ENCODE data around the gene HIVEP3. TPM values are rescaled to one million over a fixed set of nuclear protein-coding genes. Genes with fewer than 3 reads are reported as not detected.

HIVEP3 gene
- total and polyA plus RNA-seq, 8 donors: 1.8 to 65.3 (median 3.8) TPM

DNA sequence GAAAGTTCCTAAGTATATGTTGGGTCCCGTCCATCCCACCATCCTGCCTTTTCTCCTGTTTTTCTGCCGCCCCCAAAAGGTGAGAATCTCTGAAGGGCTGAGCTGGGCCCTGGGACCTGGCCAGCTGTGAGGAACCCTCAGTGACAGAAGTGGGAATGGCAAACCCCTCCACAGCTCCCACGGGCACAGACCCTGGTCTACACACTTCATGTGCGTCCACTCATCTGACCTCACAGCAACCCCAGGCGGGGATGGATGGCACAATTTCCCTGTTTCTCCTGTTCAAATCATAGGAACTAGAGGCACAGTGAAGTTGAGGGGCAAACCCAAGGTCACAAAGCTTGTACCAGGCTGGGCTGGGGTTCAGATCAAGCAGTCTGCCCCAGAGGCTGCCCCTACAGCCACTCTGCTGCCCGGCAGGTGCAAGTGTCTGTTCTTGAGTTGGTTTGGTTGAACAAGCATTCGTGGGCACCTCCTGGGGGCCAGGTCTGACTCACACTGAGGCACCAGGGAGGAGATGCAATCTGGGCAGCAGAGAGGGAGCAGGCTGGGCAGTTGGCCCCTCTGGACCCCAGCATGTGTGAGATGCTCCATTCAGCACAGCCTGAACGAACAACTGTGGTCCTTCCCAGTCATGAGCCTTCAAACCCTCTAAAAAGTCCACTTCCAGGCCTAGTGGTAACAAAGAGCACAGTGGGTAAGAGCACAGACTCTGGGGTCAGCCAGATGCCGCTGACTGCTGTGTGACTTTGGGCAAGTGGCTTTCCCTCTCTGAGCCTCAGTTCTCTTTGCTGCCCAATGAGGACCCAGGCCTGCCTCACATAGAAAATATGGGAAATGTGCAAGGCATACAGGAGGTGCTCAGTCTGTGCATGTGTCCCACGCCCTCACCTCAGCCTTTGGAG lies 438.3 kb downstream of the HIVEP3 start:
- DNase-seq: no peak
- Histone ChIP-seq H3K4me1 (peaks cover 40 to 71% (median 59%) of the 10 kb centered on the region in 4 donors), H3K4me3 (no peak overlapping the region), H3K27me3 (no peaks in the 10 kb centered on the region), H3K36me3 (no peaks in the 10 kb centered on the region), H3K9me3 (no peaks in the 10 kb centered on the region), H3K27ac (peak overlapping the region in 1 of 5 donors; percentile 22)
- TF ChIP-seq POLR2AphosphoS5 (IDR thresholded peaks at IDR 0.05) (no peak), EP300 (IDR thresholded peaks at IDR 0.05) (no peak), POLR2A (IDR thresholded peaks at IDR 0.05) (no peak)
- TF ChIP-seq, protein P1, sequence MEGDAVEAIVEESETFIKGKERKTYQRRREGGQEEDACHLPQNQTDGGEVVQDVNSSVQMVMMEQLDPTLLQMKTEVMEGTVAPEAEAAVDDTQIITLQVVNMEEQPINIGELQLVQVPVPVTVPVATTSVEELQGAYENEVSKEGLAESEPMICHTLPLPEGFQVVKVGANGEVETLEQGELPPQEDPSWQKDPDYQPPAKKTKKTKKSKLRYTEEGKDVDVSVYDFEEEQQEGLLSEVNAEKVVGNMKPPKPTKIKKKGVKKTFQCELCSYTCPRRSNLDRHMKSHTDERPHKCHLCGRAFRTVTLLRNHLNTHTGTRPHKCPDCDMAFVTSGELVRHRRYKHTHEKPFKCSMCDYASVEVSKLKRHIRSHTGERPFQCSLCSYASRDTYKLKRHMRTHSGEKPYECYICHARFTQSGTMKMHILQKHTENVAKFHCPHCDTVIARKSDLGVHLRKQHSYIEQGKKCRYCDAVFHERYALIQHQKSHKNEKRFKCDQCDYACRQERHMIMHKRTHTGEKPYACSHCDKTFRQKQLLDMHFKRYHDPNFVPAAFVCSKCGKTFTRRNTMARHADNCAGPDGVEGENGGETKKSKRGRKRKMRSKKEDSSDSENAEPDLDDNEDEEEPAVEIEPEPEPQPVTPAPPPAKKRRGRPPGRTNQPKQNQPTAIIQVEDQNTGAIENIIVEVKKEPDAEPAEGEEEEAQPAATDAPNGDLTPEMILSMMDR (IDR thresholded peaks at IDR 0.05): no peak
- intact Hi-C loops (cut with DNase I; ENCODE audit: low total_unique reads): no loop called here
- 88 to 94% (median 92%) methylated on average over 8 to 10 of the region's 10 CpGs for WGBS, 5 donors

DNA sequence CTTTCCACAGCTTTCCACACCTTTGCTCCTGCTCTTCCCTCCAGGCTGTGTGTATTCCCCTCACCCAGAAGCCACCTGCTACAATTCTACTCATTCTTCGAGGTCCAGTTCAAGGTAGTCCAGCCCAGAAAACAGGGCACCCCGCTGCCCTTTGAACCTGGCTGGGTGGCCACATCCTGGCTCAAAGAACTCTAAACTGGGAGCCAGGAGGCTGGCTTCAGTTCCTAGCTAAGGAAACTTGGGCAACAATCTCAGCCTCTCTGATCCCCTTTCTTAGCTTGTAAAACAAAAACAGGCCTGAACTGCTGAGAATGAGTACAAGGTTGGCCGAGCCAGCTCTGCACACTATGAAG lies 438.9 kb downstream of the HIVEP3 start:
- Histone ChIP-seq H3K9me3 (no peaks in the 10 kb centered on the region), H3K27ac (peak overlapping the region in 1 of 5 donors; percentile 22), H3K4me1 (peaks cover 38 to 71% (median 58%) of the 10 kb centered on the region in 4 donors), H3K4me3 (no peak overlapping the region), H3K27me3 (no peaks in the 10 kb centered on the region), H3K36me3 (no peaks in the 10 kb centered on the region)
- 82 to 88% (median 84%) methylated on average over 3 of the region's 3 CpGs for WGBS, 5 donors
- TF ChIP-seq POLR2AphosphoS5 (IDR thresholded peaks at IDR 0.05) (no peak), POLR2A (IDR thresholded peaks at IDR 0.05) (no peak), EP300 (IDR thresholded peaks at IDR 0.05) (no peak)
- TF ChIP-seq, protein P1 (IDR thresholded peaks at IDR 0.05): no peak
- intact Hi-C loops (cut with DNase I; ENCODE audit: low total_unique reads): no loop called here
- no peak for DNase-seq

DNA sequence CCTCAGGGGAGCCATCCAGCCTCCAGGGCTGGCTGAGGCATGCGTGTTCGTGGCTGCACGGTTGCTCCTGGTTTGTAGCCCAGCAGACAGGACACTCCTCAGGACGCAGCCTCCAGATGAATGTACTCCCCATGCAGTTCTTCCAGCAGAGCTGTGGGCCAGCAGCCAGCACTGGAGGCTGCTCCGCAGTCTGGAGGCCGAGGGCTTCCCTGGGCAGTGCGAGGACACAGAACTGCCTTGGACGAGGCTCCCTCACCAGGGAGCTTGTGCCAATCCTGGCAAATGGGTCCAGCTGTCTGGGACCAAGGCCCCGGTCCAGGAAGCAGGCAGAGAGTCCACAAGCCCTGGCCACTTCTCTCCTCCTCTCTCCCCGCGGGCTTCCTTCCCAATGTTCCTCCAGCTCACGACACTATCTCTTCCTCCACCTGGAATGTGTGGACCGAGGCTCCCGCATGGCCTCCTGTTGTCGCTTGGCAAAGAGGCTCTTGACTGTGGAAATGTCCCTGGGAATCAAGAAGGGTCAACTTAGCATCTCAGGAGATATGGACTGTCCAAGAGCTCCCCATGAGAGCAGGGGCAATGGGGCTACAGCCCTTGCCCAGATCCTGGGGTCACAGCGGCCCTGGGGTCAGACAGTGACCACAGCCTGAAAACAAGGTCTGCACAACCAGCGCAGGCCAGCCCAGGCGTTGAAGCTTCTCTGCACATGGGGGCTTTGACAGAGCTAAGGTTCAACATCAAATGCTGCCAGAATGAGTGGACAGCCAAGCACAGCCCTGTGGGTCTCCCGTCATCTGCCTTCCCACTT lies 439.5 kb downstream of the HIVEP3 start:
- peak in 1 of 2 donors; percentile 82 for DNase-seq
- no peak for TF ChIP-seq POLR2AphosphoS5 (IDR thresholded peaks at IDR 0.05)
- no peak for TF ChIP-seq POLR2A (IDR thresholded peaks at IDR 0.05)
- TF ChIP-seq, protein P1 (IDR thresholded peaks at IDR 0.05): no peak
- no peak for TF ChIP-seq EP300 (IDR thresholded peaks at IDR 0.05)
- H3K36me3 ChIP-seq: no peaks in the 10 kb centered on the region
- no peaks in the 10 kb centered on the region for H3K27me3 ChIP-seq
- peak overlapping the region in 1 of 5 donors; percentile 47 for H3K27ac ChIP-seq
- 69 to 80% (median 75%) methylated on average over 16 to 19 of the region's 19 CpGs for WGBS, 5 donors
- H3K4me3 ChIP-seq: no peak overlapping the region
- intact Hi-C loops (cut with DNase I; ENCODE audit: low total_unique reads): no loop called here
- peaks cover 36 to 71% (median 55%) of the 10 kb centered on the region in 4 donors for H3K4me1 ChIP-seq
- H3K9me3 ChIP-seq: no peaks in the 10 kb centered on the region

DNA sequence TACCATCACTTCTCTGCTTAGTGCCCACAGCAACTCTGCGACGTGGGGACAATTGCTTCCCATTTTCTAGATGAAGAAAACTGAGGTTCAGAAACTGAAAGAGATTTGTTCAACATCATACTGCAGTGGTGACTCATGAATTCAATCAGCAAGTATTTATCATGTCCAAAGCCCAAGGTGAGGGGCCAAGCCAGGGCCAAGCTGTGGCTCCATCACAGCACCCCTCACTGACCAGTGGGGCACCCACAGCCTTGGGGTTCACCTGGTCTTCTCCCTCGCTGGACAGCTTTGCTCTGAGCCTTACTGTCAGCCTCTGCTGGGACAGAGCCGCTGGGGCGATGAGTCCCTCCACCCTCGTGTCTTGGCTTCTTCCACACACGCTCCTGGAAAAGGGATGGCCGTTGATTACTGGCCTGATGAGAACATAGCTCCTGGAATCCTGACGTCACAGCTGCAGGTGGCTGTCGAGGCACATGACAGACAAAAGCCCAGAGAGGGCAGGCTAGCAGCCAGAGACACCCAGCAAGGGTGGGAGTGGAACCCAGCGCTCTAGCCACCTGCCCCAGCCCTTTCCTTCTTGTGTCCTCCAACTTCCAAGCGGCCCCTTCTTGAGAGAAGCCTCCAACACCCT lies 440.5 kb downstream of the HIVEP3 start:
- H3K27ac ChIP-seq: no peak overlapping the region
- WGBS, 5 donors: 85 to 93% (median 90%) methylated on average over 12 of the region's 12 CpGs
- no peaks in the 10 kb centered on the region for H3K36me3 ChIP-seq
- H3K4me3 ChIP-seq: no peak overlapping the region
- intact Hi-C loops (cut with DNase I; ENCODE audit: low total_unique reads): no loop called here
- H3K27me3 ChIP-seq: no peaks in the 10 kb centered on the region
- DNase-seq: no peak
- H3K9me3 ChIP-seq: no peaks in the 10 kb centered on the region
- TF ChIP-seq EP300 (IDR thresholded peaks at IDR 0.05) (no peak), POLR2A (IDR thresholded peaks at IDR 0.05) (no peak)
- H3K4me1 ChIP-seq: peaks cover 26 to 67% (median 49%) of the 10 kb centered on the region in 4 donors
